Fibroblast of villous mesenchyme (primary cell): ENCODE measurements around the gene MAGI2. TPM values are rescaled to one million over a fixed set of nuclear protein-coding genes. Genes with fewer than 3 reads are reported as not detected.
"Not testable (repeated sequence)": the region's sequence is repeated elsewhere in the genome, so short reads cannot be mapped to it uniquely, and the experiment has no call there.

Experiments used
- DNase-seq: peaks from one replicate; pipeline ENCODE4 v3.0.0-alpha.2; 2010; ENCODE audit warnings: low read depth
- H3K4me3 ChIP-seq: 2 replicates; pipeline ENCODE4 v1.5.1; 2011; ENCODE audit warnings: low read depth, mild to moderate bottlenecking, low read length
- total RNA-seq: library from RNA; depleted of rRNA; stranded (reverse); fragments of >200 nt; gene quantifications from 2 replicates; pipeline ENCODE4 v1.2.3, GENCODE V29; 2012
- TF ChIP-seq, protein P1 (sequence below): IDR thresholded peaks from 2 replicates; pipeline ENCODE4 v1.5.1; 2012; ENCODE audit warnings: low read depth, mild to moderate bottlenecking, low read length; ENCODE audit not compliant: insufficient read depth

MAGI2 gene
- total RNA-seq, 1 donor, result 24.6 TPM

DNA sequence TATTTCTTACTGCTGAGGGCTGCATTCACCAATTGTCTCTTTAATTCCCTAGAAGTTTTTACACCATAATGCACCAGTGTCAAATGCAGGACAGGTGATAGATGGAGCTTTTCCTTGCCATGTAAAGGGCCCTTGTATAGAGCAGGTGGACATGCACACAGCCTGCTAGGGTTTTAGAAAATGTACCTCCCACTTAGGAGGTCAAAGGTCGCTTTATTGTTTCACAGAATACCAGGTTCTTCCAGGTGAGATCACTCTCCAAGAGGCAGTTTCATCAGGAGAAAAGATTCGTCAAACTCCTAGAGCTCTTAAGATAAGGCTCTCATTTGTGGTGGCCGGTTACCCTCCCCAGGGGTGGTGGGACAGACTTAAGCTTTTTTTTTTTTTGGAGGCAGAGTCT, 1439.1 kb downstream of the MAGI2 start:
- TF ChIP-seq, protein P1, sequence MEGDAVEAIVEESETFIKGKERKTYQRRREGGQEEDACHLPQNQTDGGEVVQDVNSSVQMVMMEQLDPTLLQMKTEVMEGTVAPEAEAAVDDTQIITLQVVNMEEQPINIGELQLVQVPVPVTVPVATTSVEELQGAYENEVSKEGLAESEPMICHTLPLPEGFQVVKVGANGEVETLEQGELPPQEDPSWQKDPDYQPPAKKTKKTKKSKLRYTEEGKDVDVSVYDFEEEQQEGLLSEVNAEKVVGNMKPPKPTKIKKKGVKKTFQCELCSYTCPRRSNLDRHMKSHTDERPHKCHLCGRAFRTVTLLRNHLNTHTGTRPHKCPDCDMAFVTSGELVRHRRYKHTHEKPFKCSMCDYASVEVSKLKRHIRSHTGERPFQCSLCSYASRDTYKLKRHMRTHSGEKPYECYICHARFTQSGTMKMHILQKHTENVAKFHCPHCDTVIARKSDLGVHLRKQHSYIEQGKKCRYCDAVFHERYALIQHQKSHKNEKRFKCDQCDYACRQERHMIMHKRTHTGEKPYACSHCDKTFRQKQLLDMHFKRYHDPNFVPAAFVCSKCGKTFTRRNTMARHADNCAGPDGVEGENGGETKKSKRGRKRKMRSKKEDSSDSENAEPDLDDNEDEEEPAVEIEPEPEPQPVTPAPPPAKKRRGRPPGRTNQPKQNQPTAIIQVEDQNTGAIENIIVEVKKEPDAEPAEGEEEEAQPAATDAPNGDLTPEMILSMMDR, result no peak
- no peak overlapping the region for H3K4me3 ChIP-seq
- no peak for DNase-seq

DNA sequence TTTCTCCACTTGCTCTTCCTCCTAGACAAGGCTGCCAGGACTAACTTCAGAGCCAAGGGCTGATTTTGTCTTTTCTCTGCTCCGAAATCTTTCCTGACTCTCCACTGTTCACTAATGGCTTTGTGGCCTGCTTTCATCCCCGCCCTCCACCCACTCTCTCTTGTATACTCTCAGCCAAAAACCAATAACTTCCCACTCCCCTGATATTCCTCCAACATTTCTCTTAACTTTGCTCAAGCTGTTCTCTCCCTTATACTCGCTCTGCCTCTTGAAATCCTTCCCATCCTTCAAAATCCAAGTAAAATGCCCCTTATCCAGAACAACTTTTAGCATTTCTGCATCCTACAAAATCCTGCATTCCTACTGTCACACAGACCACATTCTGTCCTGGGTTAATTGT, 1440.1 kb downstream of the MAGI2 start:
- TF ChIP-seq, protein P1, result no peak
- DNase-seq, result no peak
- H3K4me3 ChIP-seq, result no peak overlapping the region

DNA sequence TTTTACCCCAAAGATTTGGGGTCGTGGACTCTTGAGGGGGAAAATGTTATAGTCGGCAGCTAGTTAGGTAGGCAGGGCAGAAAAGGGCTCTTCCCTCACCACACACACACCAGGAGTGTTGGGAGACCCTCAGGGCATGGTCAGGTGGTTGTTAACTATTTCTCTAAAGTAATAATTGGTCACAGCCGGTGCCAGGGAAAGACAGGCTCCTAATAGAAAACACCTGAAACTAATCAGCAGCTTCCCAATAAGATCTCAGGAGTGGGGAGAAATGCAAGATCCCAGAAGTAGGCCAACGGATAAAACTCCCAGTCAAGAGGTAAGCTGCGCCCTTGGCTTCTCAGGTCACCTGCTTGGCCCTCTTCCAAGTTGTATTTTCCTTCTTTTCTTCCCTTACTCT, 1441.8 kb downstream of the MAGI2 start:
- no peak for DNase-seq
- no peak overlapping the region for H3K4me3 ChIP-seq
- TF ChIP-seq, protein P1, result no peak

GRCh38 chr7:78007231-78007630, 1446.2 kb downstream of the MAGI2 start:
- TF ChIP-seq, protein P1, result no peak
- H3K4me3 ChIP-seq, result no peak overlapping the region
- no peak for DNase-seq

DNA sequence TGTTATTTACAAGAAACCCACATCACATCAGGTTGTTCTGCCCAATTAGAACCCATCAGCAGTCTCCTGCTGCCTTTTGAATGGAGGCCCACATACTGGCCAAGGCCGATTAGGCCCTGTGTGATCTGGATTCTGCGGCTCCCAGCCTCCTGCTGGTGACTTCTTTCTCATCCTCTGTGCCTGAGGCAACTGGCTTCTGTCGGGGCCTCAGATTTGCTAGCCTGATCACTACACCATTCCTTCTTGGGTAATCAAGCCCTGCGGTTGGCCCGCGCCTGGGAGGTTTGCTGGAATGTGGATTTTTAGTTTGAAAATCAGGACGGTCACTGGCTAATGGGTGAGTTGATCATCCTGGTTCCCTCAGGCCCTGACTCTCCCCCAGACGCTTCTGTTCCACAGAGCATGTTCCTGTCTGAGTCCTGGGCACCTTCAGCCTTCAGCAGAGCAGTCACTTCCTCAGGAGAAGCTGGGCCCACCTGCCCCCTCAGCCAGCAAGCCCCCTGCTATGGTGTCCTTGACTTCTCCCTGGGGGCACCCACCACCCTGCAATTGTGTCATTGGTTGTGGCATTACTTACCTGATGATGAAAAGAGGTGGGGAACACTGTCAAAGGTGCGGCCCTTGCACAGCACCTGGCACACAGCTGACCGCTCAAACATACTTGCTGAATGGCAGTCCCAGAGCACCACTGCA, 1447.3 kb downstream of the MAGI2 start:
- TF ChIP-seq, protein P1, result no peak
- DNase-seq, result no peak

DNA sequence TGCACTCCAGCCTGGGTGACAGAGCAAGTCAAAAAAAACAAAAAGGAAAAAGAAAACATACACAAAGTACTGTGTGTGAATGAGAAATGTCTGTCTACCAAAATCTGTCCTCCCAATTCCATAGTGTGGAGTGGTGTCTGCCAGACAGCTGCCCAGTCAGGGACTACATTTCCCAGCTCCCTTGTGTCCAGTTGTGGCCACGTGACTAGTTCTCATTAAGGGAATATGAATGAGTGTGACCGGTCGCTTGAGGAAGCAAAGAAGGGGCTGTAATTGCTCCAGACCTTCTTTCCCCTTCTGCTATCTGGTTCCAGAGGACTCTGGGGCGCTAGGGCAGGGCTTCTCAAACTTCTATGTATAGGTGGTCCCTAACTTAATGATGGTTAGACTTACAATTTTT, 1450.8 kb downstream of the MAGI2 start:
- TF ChIP-seq, protein P1, result no peak
- no peak for DNase-seq
- no peak overlapping the region for H3K4me3 ChIP-seq

More for the DNA sequence above, 1447.3 kb downstream of the MAGI2 start:
- no peak overlapping the region for H3K4me3 ChIP-seq

GRCh38 chr7:78002021-78002420, 1451.4 kb downstream of the MAGI2 start:
- TF ChIP-seq, protein P1, result no peak
- no peak overlapping the region for H3K4me3 ChIP-seq
- DNase-seq, result no peak

DNA sequence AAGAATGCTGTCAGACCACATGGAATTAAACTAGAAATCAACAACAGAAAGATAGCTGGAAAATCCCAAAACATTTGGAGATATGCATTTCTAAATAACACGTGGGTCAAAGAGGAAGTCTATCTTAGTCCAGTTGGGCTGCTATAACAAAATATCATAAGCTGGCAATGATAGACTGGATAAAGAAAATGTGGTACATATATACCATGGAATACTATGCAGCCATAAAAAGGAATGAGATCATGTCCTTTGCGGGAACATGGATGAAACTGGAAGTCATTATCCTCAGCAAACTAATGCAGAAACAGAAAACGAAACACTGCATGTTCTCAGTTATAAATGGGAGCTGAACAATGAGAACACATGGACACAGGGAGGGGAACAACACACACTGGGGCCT, 1454.3 kb downstream of the MAGI2 start:
- DNase-seq, H3K4me3 ChIP-seq: not testable (repeated sequence)
